NK-92 treated with Interleukin-12 subunit alpha and Interleukin-12 subunit beta, amount 100 ng/mL, for 24 hours (cell line): ENCODE data around the gene TMEM30B.

Experiments
- DNase-seq: peaks from one replicate; lab custom pipeline; 2025; lab: John Stamatoyannopoulos, UW

TMEM30B gene

GRCh38 chr14:61233436-61233956 lies 47.6 kb downstream of the TMEM30B start:
- DNase-seq: no peak

GRCh38 chr14:61231810-61232209 lies 49.3 kb downstream of the TMEM30B start:
- no peak for DNase-seq

- DNase-seq: no peak
Observed at GRCh38 chr14:61229981-61230380, 51.2 kb downstream of the TMEM30B start.

GRCh38 chr14:61229475-61229888 lies 51.7 kb downstream of the TMEM30B start:
- no peak for DNase-seq

GRCh38 chr14:61227884-61228591 lies 53.1 kb downstream of the TMEM30B start:
- DNase-seq: no peak
